Ascending aorta (tissue), 2 donors: ENCODE results near the gene ZFYVE28. TPM values are rescaled to one million over a fixed set of nuclear protein-coding genes. Genes with fewer than 3 reads are reported as not detected.

ENCODE experiments used
- DNase-seq, 2 donors: peaks; one replicate each; pipeline ENCODE4 v3.0.0-alpha.2; 2019; ENCODE audit warnings: low spot score in 2 of 2
- H3K27ac ChIP-seq, 2 donors: fragments of 200-600 bp; sonication (generic); one replicate each; pipeline ENCODE4 v1.5.1; 2016 to 2017; ENCODE audit warnings: mild to moderate bottlenecking in 1 of 2
- H3K27me3 ChIP-seq: fragments of 200-600 bp; sonication (generic); one replicate; pipeline ENCODE4 v1.5.1; 2017
- H3K36me3 ChIP-seq, 2 donors: fragments of 200-600 bp; sonication (generic); one replicate each; pipeline ENCODE4 v1.5.1; 2016
- H3K4me1 ChIP-seq, 2 donors: fragments of 200-600 bp; sonication (generic); one replicate each; pipeline ENCODE4 v1.5.1; 2016 to 2017; ENCODE audit warnings: mild to moderate bottlenecking in 1 of 2
- H3K4me3 ChIP-seq, 2 donors: fragments of 200-600 bp; sonication (generic); one replicate each; pipeline ENCODE4 v1.5.1; 2016 to 2017; ENCODE audit warnings: mild to moderate bottlenecking in 1 of 2
- H3K9me3 ChIP-seq, 2 donors: fragments of 200-600 bp; sonication (generic); one replicate each; pipeline ENCODE4 v1.5.1; 2016
- CTCF ChIP-seq, 3 experiments: fragments of 200-600 bp in 2 of 3; fragments of 450-650 bp in 1 of 3; sonication (generic) in 2 of 3; IDR thresholded peaks; one replicate each; pipeline ENCODE4 v1.5.1; 2016 to 2019; ENCODE audit warnings: antibody characterized with exemption in 3 of 3, mild to moderate bottlenecking in 1 of 3, moderate library complexity in 1 of 3
- intact Hi-C: fragments of 100-400 bp; cut with DNase I; formaldehyde crosslinking; loops from one replicate; pipeline ENCODE4 v1.15.1; 2023
- total RNA-seq: library from RNA; depleted of rRNA; stranded (reverse); fragments of >200 nt; gene quantifications from one replicate; pipeline ENCODE4 v1.1.0, GENCODE V29; 2016

ZFYVE28 gene
- total RNA-seq, 1 donor from 2014 or later: 12.3 TPM

GRCh38 chr4:2437475-2438215 is 19.2 kb upstream of the ZFYVE28 start:
- intact Hi-C loops: no loop called here
- no peak for TF ChIP-seq CTCF (IDR thresholded peaks at IDR 0.05)
- H3K4me1 ChIP-seq: no peaks in the 10 kb centered on the region
- no peaks in the 10 kb centered on the region for H3K27me3 ChIP-seq
- no peaks in the 10 kb centered on the region for H3K9me3 ChIP-seq
- no peak overlapping the region for H3K4me3 ChIP-seq
- H3K36me3 ChIP-seq: no peaks in the 10 kb centered on the region
- H3K27ac ChIP-seq: no peak overlapping the region
- DNase-seq: no peak

GRCh38 chr4:2436761-2437474 is 18.5 kb upstream of the ZFYVE28 start:
- intact Hi-C loops: no loop called here
- no peaks in the 10 kb centered on the region for H3K4me1 ChIP-seq
- H3K4me3 ChIP-seq: no peak overlapping the region
- H3K27ac ChIP-seq: no peak overlapping the region
- no peaks in the 10 kb centered on the region for H3K36me3 ChIP-seq
- H3K27me3 ChIP-seq: no peaks in the 10 kb centered on the region
- no peaks in the 10 kb centered on the region for H3K9me3 ChIP-seq
- no peak for TF ChIP-seq CTCF (IDR thresholded peaks at IDR 0.05)
- no peak for DNase-seq

GRCh38 chr4:2436301-2436700 is 17.9 kb upstream of the ZFYVE28 start:
- Histone ChIP-seq H3K27ac (no peak overlapping the region), H3K4me1 (no peaks in the 10 kb centered on the region), H3K4me3 (no peak overlapping the region), H3K27me3 (no peaks in the 10 kb centered on the region), H3K36me3 (no peaks in the 10 kb centered on the region), H3K9me3 (no peaks in the 10 kb centered on the region)
- DNase-seq: no peak
- intact Hi-C loops: no loop called here
- TF ChIP-seq CTCF (IDR thresholded peaks at IDR 0.05): no peak

GRCh38 chr4:2434420-2434819 is 16.0 kb upstream of the ZFYVE28 start:
- Histone ChIP-seq H3K4me1 (no peaks in the 10 kb centered on the region), H3K9me3 (no peaks in the 10 kb centered on the region), H3K27me3 (no peaks in the 10 kb centered on the region), H3K4me3 (no peak overlapping the region), H3K27ac (no peak overlapping the region), H3K36me3 (no peaks in the 10 kb centered on the region)
- intact Hi-C loops: no loop called here
- DNase-seq: no peak
- TF ChIP-seq CTCF (IDR thresholded peaks at IDR 0.05): no peak

GRCh38 chr4:2433609-2434350 is 15.3 kb upstream of the ZFYVE28 start:
- intact Hi-C loops: no loop called here
- Histone ChIP-seq H3K27ac (no peak overlapping the region), H3K27me3 (no peaks in the 10 kb centered on the region), H3K4me1 (no peaks in the 10 kb centered on the region), H3K4me3 (no peak overlapping the region), H3K36me3 (no peaks in the 10 kb centered on the region), H3K9me3 (no peaks in the 10 kb centered on the region)
- no peak for TF ChIP-seq CTCF (IDR thresholded peaks at IDR 0.05)
- no peak for DNase-seq
